HG02588 (cell line): ENCODE data around the gene BLOC1S6.

Experiments used
- ATAC-seq: cut with Tn5 transposase; IDR thresholded peaks from one replicate; pipeline ENCODE4 v1.9.1; 2021; ENCODE audit warnings: mild to moderate bottlenecking, moderate library complexity; ENCODE audit not compliant: unreplicated experiment

BLOC1S6 gene

DNA sequence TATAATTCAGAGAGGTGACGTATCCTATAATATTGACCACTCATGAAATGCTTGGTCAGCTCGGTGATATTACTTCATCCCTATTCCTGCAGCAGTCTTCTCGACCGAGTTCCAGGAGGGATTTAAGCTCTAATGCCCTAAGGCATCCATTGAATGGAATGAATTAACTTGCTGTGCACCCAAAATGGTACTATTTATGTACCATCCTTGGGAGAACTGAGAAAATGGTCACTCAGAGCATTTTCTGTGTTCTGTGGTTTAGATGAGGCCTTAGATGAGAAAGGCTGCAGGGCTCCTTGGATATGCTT lies 638 bp downstream of the BLOC1S6 start:
- no peak for ATAC-seq

DNA sequence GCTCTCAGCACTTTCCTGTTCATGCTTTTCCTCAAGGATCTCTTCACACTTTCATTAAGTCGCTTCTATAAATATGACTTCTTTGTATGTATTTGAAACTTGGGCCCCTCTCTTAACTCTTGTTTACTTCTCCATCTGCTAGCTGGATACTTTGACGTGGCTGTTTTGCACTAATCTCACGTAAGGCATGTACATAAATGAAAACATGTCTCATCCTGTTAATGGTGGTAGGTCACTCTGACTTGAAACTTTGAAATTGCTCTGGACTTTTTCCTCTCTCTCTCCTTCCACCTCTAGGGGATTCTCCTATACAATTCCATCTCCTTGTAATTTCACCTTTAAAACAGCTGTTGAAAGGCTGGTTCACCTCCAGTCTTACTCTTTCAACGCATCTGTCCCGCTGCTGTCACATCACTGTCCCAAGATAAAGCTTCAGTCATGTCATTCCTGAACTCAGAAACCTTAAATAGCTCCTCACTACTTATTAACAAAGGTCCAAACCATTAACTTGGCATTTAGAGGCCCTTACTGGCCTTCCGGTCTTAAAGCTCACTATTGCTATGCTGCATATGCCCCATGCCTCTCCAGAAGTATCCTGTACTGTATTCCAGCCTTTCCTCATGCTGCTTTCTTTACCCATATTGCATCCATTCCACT lies 1.2 kb downstream of the BLOC1S6 start:
- ATAC-seq: no peak

DNA sequence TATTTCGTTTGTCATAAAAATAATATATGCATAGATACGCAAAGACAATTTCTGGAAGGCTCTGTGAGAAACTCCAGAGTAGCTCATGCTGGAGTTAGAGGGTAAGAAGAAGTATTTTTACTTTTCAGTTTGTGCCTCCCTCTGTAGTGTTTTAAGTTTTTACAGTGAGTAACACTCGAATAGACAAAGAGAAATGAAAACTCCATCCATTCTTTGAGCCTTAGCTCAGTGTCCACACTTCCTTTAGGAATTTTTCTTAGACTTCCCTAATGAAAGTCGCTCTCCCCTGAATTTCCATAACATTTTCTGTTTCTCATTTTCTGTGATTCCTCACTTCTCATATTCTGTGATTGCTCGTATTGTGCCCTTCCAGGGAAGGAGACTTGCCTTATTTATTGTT lies 2.1 kb downstream of the BLOC1S6 start:
- ATAC-seq: no peak

DNA sequence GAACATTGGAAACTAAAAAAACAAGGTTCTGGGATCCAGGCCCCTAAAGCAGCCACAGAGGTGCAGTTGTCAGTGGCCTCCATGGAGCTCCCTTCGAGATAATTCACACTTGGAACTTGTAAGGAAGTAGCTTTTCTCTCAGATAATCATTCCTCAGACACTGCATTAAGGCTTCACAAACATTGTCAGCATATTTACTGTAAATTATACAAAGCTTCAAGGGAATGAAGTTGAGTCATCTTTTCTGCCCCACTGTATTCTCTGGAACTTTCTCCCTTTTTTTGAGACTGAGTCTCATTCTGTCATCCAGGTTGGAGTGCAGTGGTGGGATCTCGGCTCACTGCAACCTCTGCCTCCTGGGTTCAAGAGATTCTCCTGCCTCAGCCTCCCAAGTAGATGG lies 7.1 kb downstream of the BLOC1S6 start:
- ATAC-seq: no peak

DNA sequence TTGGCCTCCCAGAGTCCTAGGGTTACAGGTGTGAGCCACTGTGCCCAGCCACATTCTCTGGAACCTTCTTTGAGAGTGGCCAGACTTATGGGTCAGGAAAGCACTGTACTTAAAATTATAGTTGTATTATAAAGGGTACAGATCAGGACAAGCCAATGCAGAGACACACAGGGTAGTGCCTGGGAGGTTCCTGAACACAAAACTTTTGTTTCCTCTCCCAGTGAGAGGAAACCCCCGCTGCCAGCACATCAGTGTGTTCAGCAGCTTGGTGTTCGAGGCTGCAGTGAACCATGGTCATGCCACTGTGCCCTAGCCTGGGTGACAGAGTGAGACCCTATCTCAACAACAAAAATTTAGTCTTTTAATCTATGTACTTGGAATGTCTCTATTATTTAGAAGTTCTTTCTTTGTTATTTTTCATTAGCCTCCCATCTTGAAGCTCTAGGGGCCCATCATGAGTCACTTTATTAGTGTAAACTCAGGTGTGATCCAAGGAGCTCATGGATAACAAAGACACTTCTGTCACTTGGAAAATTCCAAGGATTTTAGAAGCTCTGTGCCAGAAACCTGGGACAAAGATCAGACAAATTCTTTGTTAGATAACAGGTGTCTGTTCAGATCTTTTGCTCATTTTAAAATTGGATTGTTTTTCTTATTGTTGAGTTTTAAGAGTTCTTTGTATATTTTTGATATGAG lies 7.8 kb downstream of the BLOC1S6 start:
- ATAC-seq: no peak

DNA sequence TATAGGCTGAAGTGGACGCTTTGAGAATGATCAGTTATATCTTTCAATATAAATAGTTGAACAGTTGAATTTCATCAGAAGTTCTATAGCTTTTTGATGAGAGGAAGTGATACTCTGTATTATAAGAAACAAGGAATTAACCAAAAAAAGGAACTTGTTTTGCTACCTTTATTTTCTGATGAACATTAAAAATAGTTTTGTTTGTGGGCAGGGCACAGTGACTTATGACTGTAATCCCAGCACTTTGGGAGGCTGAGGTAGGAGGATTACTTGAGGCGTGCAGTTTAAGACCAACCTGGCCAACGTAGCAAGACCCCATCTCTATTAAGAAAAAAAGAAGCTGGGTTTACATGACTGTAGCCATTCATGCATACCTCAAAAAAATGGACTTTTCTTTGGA lies 16.7 kb downstream of the BLOC1S6 start:
- no peak for ATAC-seq

DNA sequence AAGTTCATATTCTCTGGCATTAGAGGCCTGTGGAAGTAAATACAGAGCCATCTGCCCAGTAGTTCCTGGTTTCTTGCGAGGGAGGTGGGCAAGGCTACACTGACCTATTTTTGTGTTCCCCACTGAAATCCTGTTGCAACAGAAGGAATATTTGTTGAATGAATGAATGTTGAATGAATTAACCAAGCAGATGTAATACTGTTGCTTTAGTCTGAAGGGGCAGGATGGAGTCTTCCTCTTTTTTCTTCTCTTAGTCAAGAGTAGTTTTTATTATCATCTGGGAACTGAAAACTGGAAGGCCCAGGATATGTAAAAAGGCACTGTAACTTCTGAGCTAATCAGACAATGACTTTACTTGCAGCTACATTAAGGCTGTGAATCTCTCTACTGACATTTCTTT lies 17.1 kb downstream of the BLOC1S6 start:
- no peak for ATAC-seq

DNA sequence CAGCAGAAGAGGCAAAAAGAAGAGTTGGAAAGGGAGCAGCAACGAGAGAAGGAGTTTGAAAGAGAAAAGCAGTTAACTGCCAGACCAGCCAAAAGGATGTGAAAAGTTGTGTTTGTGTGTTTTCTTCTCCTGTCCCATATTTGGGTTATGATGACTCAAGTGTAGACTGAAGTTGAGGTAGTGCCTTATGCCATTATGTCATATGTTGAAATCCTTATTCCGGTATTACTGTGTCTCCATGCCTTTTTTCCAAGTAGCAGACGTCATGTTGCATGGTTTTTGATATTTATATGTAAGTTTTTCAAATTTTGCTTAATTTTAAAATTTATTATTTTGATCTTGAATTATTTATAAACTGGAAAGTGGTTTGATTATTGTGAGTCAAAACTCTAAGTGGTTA lies 19.2 kb downstream of the BLOC1S6 start:
- no peak for ATAC-seq

DNA sequence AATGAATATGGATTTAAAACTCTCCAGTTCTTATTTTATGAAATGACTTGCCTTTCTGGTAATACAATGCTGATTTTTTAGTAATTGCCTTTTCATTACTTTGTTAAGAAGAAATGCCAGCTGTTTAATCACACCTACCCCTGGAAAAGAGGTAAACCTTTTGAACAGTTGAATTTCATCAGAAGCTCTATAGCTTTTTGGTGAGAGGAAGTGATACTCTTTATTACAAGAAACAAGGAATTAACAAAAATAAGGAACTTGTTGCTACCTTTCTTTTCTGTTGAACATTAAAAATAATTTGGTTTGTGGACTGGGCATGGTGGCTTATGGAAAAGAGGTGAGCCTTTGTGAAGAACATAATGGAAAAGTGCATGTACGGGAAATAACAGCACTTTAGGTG lies 19.7 kb downstream of the BLOC1S6 start:
- ATAC-seq: no peak

DNA sequence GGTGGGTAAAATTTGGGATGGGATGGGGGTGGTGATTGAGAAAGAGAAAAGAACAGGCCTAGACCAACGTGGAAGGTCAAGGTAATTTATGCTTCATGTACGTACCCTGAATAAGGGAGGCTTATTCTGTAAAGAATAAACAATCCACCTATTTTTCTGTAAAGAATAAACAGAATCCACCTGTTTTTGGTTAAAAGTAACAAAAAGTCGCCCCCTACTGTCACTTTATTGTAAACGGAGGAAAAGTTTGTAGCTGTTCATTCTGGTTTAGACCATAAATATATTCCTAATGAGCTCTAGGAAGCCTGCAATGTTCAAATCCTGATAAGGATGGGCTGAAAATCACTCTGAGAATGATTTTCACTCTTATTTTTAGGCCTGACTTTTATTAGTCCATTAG lies 24.1 kb downstream of the BLOC1S6 start:
- ATAC-seq: no peak

DNA sequence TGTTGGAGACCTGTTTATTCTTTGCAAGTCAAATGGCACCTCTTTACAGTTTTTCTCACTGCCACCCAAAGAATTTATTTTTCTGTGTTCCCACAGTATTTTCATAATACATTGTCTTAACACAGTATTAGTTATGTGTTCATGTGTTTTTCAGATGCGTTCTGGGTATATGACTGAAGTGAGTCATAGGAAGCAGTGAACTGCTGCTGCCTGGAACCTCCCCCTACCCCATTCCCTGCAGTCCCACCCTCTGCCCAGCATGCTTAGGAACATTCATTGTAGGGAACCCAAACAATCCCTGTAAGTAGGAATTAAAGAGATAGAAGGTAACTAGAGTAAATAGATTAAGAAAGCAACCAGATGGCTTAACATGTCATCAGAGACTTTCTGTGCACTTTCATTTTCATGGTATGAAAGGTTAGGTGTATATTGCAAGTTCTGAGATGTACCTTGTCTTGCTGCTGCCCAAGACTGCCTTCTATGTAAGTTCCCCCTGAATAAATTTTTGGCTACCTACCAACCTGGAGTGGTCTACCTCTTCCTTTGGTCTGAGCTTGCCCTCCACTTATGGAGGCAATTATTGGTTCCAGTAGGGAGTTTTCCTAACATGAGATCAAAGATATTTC lies 25.7 kb downstream of the BLOC1S6 start:
- ATAC-seq: no peak

DNA sequence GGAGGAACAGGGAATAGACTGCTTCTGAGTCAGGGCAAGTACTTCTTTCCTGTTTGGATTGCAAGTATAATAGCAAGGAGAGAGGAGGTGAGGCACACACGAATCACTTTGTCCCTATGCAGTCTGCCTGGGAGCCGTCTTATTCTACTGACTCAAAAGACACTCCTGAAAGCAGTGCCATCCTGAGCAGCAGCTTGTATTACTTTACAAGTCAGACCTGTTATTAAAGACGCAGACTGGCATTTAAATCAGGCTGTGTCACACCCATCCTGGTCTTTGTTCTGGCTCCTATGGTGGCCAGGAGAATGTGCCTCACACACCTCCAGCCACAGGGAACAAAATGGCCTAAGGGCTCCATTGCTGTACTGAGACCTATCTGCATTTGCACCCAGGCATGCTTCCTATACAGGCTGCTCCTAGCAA lies 29.7 kb downstream of the BLOC1S6 start:
- ATAC-seq: no peak

DNA sequence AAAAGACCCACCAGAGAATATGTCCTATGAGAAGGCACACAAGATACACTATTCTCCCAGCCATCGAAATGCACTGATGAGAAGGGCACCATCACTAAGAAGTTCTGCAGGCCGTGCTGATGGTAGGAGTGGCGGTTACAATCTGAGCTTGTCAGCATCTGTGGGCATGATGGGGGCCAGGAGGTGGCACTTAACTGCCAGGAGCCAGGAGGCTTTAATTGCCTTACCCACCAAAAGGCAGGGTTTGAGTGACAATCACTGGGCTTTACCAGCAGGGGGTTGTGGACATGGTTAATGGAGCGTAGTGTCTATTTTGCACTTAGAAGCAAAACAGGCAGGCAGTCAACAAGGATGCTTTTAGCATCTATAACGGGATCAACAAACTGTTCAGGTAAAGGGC lies 31.6 kb downstream of the BLOC1S6 start:
- no peak for ATAC-seq

DNA sequence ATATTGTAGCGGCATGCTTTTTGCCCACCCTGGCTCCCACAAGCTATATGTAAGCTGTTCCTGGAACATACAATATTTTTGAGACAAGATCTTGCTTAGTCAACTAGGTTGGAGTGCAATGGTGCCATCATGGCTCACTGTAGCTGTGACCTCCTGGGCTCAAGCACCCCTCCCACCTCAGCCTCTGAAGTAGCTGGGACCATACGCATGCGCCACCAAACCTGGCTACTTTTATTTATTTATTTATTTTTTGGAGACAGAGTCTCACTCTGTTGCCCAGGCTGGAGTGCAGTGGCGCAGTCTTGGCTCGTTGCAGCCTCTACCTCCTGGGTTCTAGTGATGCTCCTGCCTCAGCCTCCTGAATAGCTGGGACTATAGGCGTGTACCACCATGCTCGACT lies 41.0 kb downstream of the BLOC1S6 start:
- ATAC-seq: no peak

DNA sequence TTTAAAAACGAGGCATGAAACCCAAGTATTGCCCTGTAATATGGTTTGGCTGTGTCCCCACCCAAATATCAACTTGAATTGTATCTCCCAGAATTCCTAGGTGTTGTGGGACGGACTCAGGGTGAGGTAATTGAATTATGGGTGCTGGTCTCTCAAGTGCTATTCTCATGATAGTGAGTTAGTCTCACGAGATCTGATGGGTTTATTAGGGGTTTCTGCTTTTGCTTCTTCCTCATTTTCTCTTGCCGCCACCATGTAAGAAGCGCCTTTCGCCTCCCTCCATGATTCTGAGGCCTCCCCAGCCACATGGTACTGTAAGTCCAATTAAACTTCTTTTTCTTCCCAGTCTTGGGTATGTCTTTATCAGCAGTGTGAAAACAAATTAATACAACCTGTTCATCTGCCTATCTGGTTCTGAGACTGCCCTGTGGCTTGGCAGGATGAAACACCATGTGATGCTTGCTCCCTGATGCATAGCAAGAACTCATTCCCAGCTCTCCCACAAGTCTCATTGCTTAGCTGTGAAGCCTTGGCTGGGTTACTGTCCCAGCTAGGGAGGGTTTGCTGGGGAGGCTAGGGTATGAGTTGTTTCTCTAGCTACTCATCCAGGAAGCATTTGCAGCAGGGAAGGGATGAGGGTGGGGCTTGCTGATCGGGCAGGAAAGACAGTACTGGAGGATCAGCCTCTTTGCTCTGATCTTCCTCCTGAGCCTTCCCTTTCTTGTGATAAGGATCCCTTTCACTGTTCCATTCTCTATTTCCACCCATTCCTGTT lies 43.9 kb downstream of the BLOC1S6 start:
- no peak for ATAC-seq

DNA sequence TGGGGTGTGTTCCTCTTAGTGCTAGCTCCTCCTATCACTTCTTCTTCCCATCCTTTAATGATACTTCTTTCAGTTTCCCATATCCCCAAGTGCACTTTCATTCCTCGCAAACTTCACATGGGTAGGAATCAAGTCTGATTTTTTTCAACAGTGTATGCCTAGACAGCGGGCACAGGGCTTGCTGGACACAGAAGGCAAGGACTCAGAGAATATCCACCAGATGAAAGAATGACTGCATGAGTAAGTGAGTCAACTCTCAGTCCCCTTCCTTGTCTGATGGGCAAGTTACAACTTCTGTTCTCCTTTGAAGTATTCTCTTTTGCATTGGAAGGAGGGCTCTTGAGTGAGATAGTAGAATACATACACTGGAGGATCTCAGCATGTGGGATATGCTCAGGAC lies 44.6 kb downstream of the BLOC1S6 start:
- ATAC-seq: no peak

DNA sequence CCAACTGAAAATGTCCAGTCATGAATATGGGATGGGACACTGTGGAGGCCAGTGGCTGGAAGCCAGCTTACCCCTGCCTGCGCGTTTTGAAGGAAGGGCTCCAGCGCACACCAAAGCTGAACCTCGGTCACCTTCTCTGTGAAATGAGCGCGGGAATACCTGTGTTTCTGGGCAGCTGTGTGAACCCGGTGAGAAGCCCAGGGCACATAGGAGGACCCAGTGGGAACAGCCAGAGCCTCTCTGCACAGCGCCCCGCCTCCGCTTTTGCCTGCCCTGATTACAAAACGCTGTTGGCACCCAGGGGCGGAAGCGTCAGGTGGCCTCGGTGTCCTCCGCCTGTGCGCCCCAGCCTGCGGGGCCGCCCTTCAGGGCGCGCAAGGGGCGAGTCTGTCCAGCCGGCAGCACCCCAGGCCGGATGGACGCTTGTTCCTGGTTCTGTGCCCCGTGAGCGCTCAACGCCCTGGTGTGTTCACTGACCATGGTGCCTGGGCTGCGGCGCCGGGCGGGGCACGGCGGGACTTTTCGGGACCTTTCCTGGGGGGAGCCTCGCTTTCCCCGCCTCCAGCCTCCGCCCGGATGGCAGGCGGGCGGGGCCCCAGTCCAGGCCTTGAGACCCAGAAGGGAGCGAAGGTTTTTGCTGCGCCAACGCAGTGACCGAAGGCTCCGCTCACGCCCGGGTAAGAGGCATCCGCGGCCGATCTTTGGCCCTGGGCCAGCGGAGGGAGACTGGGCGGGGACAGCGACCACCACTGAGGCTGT lies 47.4 kb downstream of the BLOC1S6 start, which contains the start of gene SQOR:
Gene SQOR (plus strand): TSS at position 598 of the 759 bp plus-strand sequence. CDS start 23,895 bp downstream, outside the sequence.
- peak; percentile 74 for ATAC-seq

DNA sequence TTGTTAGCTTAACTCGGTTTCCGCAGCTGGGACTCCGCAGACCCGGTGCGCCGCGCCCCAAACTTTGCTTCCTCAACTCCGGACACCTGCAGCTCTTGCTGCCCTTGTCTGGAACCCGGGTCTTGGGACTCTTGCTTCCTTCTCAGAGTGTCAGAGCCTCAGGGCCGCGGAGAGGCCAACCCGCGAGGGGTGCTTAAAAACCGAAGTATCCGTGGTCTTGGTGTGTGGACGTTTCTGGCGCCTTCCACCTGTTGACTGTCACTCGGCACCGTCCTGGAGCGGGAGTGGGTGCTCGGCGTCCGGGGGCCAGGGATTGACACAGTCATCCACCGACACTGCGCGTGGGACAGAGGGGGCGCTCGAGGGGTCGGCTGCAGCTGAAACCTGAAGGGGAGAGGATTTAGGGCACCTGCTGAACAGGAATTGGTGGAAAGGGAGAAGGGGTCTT lies 48.0 kb downstream of the BLOC1S6 start:
- ATAC-seq: peak; percentile 47

DNA sequence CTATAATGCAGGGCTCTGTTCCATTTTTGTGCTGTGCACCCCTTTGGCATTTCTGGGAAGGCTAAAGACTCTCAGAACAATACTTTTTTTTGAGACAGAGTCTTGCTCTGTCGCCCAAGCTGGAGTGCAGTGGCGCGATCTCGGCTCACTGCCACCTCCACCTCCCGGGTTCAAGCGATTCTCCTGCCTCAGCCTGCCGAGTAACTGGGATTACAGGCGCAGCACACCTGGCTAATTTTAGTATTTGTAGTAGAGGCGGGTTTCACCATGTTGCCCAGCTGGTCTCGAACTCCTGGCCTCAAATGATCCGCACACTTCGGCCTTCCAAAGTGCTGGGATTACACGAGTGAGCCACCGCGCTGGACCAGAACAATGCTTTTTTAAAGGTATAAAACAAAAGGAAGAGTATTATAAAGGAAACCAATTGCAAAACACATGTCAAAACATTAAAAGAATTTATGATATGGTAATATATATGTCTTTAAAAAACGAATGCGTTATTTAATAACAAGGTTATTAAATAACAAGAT lies 48.6 kb downstream of the BLOC1S6 start:
- ATAC-seq: no peak

DNA sequence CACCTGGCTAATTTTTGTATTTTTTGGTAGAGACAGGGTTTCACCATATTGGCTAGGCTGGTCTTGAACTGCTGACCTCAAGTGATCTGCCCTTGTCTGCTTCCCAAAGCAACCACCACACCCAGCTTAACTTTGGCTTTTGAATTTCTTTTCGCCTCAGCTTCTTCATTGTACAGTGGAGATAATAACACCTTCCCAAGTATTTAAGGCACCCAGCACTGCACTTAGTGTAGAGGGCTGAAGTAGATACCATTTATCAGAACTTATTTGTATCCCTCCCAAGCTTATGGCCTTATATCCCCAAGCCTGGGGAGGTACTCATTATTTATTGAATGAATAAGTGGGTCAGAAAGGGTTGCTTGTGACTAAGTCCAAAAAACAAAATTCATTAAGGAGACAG lies 50.0 kb downstream of the BLOC1S6 start:
- ATAC-seq: no peak
